H1 (cell line): ENCODE measurements around the gene TM9SF1. TPM values are rescaled to one million over a fixed set of nuclear protein-coding genes. Genes with fewer than 3 reads are reported as not detected.

ENCODE experiments used
- BRCA1 ChIP-seq: IDR thresholded peaks from 2 replicates; pipeline ENCODE4 v1.6.1; 2012; ENCODE audit warnings: low read depth, low read length, improper control_type of control experiment
- EGR1 ChIP-seq: IDR thresholded peaks from 2 replicates; pipeline ENCODE4 v1.6.1; 2011; ENCODE audit warnings: low read depth, low read length, borderline replicate concordance
- GABPA ChIP-seq: IDR thresholded peaks from 2 replicates; pipeline ENCODE4 v1.6.1; 2011; ENCODE audit warnings: mild to moderate bottlenecking, low read length, moderate library complexity, borderline replicate concordance; ENCODE audit not compliant: insufficient read depth
- POLR2AphosphoS5 ChIP-seq: IDR thresholded peaks from 2 replicates; pipeline ENCODE4 v1.6.1; 2011; ENCODE audit warnings: low read depth, low read length
- SIX5 ChIP-seq: IDR thresholded peaks from 2 replicates; pipeline ENCODE4 v1.6.1; 2011; ENCODE audit warnings: mild to moderate bottlenecking, low read depth, low read length
- SRF ChIP-seq: IDR thresholded peaks from 2 replicates; pipeline ENCODE4 v1.6.1; 2011; ENCODE audit warnings: mild to moderate bottlenecking, low read depth, low read length, moderate library complexity
- SUZ12 ChIP-seq: fragments of 200-600 bp; sonication (generic); IDR thresholded peaks from 2 replicates; pipeline ENCODE4 v1.6.1; 2012; ENCODE audit warnings: mild to moderate bottlenecking, inconsistent platforms, low read length, moderate library complexity, mixed read lengths
- polyA plus RNA-seq, 7 experiments: library from polyadenylated mRNA; depleted of rRNA in 3 of 7; stranded (reverse) in 5 of 7; unstranded in 2 of 7; fragments of >200 nt in 5 of 7; fragments of 200-250 nt in 2 of 7; gene quantifications; 1 replicate in 5 of 7; 2 replicates in 1 of 7; 4 replicates in 1 of 7; pipeline versions ENCODE4 v1.2.1 to v1.2.3, GENCODE V29; 2011 to 2013; ENCODE audit warnings: missing spikeins in 2 of 7, mixed read lengths in 2 of 7
- total RNA-seq: library from RNA; stranded (reverse); fragmentation: NEBNext Ultra II Directional; extraction: Animal tissue kit (Norgen Biotek cat#: 25700); gene quantifications from 2 replicates; pipeline ENCODE4 v1.2.1, GENCODE V29; 2021
- TF ChIP-seq, protein P1 (sequence below): fragments of 300-600 bp; sonication (generic); IDR thresholded peaks from 2 replicates; pipeline ENCODE4 v1.7.1; 2012; ENCODE audit warnings: low read length, moderate library complexity, mild to moderate bottlenecking, inconsistent platforms; ENCODE audit not compliant: insufficient replicate concordance
- TF ChIP-seq, protein P2 (sequence below): IDR thresholded peaks from 2 replicates; pipeline ENCODE4 v1.6.1; 2012; ENCODE audit warnings: low read length, inconsistent platforms

The TM9SF1 gene
- total and polyA plus RNA-seq, 2 of the 8 experiments (the other 6 are each of a cell fraction or from before 2014, with no cell fraction given) = 22.2 to 29.2 TPM

DNA sequence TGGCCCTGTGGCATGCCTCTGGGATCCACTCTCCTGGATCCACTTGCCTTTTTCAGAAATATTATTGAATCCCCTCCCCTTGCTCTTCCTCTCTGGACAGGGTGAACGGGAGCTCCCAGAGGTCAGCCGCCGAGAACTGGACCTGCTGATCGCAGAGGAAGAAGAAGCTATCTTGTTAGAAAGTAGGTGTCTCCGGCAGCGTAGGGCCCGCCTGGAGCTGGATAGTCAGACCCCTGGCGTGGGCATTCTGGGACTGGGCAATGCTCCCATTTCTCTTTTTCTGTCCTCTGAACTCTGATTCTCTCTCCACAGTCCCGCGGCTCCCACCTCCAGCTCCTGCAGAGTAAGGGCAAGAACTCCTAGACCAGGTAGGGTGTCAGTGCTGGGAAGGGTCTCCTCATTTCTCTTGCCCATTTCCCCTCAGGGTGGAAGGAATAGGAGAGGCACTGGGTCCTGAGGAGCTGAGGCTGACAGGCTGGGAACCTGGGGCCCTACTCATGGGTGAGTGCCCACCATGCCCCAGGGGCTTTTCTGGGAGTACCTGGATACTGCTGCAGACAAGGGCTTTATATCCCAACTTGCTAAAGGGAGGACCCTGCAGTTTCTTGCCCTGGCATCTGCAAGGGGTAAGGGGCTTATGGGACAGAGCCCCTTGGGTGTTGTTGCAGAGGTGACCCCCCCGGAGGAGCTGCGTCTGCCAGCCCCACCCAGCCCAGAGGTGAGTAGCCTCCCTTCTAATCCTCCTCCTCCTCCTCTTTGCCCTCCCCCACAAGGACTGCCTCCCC, 18.0 kb downstream of the TM9SF1 start (continued):
- TF ChIP-seq, protein P1, sequence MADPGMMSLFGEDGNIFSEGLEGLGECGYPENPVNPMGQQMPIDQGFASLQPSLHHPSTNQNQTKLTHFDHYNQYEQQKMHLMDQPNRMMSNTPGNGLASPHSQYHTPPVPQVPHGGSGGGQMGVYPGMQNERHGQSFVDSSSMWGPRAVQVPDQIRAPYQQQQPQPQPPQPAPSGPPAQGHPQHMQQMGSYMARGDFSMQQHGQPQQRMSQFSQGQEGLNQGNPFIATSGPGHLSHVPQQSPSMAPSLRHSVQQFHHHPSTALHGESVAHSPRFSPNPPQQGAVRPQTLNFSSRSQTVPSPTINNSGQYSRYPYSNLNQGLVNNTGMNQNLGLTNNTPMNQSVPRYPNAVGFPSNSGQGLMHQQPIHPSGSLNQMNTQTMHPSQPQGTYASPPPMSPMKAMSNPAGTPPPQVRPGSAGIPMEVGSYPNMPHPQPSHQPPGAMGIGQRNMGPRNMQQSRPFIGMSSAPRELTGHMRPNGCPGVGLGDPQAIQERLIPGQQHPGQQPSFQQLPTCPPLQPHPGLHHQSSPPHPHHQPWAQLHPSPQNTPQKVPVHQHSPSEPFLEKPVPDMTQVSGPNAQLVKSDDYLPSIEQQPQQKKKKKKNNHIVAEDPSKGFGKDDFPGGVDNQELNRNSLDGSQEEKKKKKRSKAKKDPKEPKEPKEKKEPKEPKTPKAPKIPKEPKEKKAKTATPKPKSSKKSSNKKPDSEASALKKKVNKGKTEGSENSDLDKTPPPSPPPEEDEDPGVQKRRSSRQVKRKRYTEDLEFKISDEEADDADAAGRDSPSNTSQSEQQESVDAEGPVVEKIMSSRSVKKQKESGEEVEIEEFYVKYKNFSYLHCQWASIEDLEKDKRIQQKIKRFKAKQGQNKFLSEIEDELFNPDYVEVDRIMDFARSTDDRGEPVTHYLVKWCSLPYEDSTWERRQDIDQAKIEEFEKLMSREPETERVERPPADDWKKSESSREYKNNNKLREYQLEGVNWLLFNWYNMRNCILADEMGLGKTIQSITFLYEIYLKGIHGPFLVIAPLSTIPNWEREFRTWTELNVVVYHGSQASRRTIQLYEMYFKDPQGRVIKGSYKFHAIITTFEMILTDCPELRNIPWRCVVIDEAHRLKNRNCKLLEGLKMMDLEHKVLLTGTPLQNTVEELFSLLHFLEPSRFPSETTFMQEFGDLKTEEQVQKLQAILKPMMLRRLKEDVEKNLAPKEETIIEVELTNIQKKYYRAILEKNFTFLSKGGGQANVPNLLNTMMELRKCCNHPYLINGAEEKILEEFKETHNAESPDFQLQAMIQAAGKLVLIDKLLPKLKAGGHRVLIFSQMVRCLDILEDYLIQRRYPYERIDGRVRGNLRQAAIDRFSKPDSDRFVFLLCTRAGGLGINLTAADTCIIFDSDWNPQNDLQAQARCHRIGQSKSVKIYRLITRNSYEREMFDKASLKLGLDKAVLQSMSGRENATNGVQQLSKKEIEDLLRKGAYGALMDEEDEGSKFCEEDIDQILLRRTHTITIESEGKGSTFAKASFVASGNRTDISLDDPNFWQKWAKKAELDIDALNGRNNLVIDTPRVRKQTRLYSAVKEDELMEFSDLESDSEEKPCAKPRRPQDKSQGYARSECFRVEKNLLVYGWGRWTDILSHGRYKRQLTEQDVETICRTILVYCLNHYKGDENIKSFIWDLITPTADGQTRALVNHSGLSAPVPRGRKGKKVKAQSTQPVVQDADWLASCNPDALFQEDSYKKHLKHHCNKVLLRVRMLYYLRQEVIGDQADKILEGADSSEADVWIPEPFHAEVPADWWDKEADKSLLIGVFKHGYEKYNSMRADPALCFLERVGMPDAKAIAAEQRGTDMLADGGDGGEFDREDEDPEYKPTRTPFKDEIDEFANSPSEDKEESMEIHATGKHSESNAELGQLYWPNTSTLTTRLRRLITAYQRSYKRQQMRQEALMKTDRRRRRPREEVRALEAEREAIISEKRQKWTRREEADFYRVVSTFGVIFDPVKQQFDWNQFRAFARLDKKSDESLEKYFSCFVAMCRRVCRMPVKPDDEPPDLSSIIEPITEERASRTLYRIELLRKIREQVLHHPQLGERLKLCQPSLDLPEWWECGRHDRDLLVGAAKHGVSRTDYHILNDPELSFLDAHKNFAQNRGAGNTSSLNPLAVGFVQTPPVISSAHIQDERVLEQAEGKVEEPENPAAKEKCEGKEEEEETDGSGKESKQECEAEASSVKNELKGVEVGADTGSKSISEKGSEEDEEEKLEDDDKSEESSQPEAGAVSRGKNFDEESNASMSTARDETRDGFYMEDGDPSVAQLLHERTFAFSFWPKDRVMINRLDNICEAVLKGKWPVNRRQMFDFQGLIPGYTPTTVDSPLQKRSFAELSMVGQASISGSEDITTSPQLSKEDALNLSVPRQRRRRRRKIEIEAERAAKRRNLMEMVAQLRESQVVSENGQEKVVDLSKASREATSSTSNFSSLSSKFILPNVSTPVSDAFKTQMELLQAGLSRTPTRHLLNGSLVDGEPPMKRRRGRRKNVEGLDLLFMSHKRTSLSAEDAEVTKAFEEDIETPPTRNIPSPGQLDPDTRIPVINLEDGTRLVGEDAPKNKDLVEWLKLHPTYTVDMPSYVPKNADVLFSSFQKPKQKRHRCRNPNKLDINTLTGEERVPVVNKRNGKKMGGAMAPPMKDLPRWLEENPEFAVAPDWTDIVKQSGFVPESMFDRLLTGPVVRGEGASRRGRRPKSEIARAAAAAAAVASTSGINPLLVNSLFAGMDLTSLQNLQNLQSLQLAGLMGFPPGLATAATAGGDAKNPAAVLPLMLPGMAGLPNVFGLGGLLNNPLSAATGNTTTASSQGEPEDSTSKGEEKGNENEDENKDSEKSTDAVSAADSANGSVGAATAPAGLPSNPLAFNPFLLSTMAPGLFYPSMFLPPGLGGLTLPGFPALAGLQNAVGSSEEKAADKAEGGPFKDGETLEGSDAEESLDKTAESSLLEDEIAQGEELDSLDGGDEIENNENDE = no peak
- TF ChIP-seq POLR2AphosphoS5 = no peak
- TF ChIP-seq SRF = no peak
- TF ChIP-seq SUZ12 = no peak
- no peak for TF ChIP-seq GABPA
- TF ChIP-seq, protein P2, sequence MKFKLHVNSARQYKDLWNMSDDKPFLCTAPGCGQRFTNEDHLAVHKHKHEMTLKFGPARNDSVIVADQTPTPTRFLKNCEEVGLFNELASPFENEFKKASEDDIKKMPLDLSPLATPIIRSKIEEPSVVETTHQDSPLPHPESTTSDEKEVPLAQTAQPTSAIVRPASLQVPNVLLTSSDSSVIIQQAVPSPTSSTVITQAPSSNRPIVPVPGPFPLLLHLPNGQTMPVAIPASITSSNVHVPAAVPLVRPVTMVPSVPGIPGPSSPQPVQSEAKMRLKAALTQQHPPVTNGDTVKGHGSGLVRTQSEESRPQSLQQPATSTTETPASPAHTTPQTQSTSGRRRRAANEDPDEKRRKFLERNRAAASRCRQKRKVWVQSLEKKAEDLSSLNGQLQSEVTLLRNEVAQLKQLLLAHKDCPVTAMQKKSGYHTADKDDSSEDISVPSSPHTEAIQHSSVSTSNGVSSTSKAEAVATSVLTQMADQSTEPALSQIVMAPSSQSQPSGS = no peak
- TF ChIP-seq EGR1 = no peak
- TF ChIP-seq BRCA1 = no peak
- TF ChIP-seq SIX5 = no peak
